SH-SY5Y (cell line): Measurements from ENCODE around the gene SERP2.

Source experiments
- GATA2 ChIP-seq: IDR thresholded peaks from 2 replicates; pipeline ENCODE4 v1.6.1; 2011; ENCODE audit warnings: mild to moderate bottlenecking, low read depth, low read length
- GATA3 ChIP-seq: IDR thresholded peaks from 2 replicates; pipeline ENCODE4 v1.6.1; 2011; ENCODE audit warnings: low read depth, mild to moderate bottlenecking, low read length, moderate library complexity

SERP2 gene

GRCh38 chr13:44407379-44407778, 33.8 kb downstream of the SERP2 start:
- TF ChIP-seq GATA3, result no peak

- TF ChIP-seq GATA3 (no peak), GATA2 (no peak)
Measured at GRCh38 chr13:44407891-44408290, 34.3 kb downstream of the SERP2 start.

- TF ChIP-seq GATA3 (no peak), GATA2 (no peak)
Measured at GRCh38 chr13:44409595-44409994, 36.0 kb downstream of the SERP2 start.

- no peak for TF ChIP-seq GATA3
- TF ChIP-seq GATA2, result no peak
Measured at GRCh38 chr13:44410328-44410859, 36.8 kb downstream of the SERP2 start.

GRCh38 chr13:44411841-44412240, 38.2 kb downstream of the SERP2 start:
- no peak for TF ChIP-seq GATA2
- no peak for TF ChIP-seq GATA3

- TF ChIP-seq GATA2 (no peak), GATA3 (no peak)
Measured at GRCh38 chr13:44412346-44412935, 38.8 kb downstream of the SERP2 start.

- TF ChIP-seq GATA3 (no peak), GATA2 (no peak)
Measured at GRCh38 chr13:44413095-44413494, 39.5 kb downstream of the SERP2 start.

GRCh38 chr13:44414716-44415115, 41.1 kb downstream of the SERP2 start:
- TF ChIP-seq GATA3 (no peak), GATA2 (no peak)

GRCh38 chr13:44415815-44416214, 42.2 kb downstream of the SERP2 start:
- TF ChIP-seq GATA2 (no peak), GATA3 (no peak)

- TF ChIP-seq GATA3 (no peak), GATA2 (no peak)
Measured at GRCh38 chr13:44416301-44416700, 42.7 kb downstream of the SERP2 start.

GRCh38 chr13:44416744-44417143, 43.1 kb downstream of the SERP2 start:
- no peak for TF ChIP-seq GATA3

GRCh38 chr13:44417446-44417845, 43.8 kb downstream of the SERP2 start:
- TF ChIP-seq GATA2, result no peak
- TF ChIP-seq GATA3, result no peak

GRCh38 chr13:44417876-44418275, 44.3 kb downstream of the SERP2 start:
- no peak for TF ChIP-seq GATA2
- TF ChIP-seq GATA3, result no peak

GRCh38 chr13:44420376-44421220, 47.0 kb downstream of the SERP2 start:
- TF ChIP-seq GATA2 (no peak), GATA3 (no peak)

GRCh38 chr13:44421853-44422525, 48.4 kb downstream of the SERP2 start:
- no peak for TF ChIP-seq GATA2
- no peak for TF ChIP-seq GATA3
